Natural killer cell (primary cell): ENCODE results near the gene SP110. TPM values are rescaled to one million over a fixed set of nuclear protein-coding genes. Genes with fewer than 3 reads are reported as not detected.

Experiments used
- ATAC-seq, 3 donors: fragments of 150-1000 bp in 2 of 3; fragments of 200-7000 bp in 1 of 3; cut with Tn5 transposase; 1 replicate in 1 of 3; 2 replicates in 2 of 3; pipeline ENCODE4 v1.10.0; 2021; ENCODE audit warnings: mild to moderate bottlenecking in 2 of 3, moderate library complexity in 2 of 3
- DNase-seq, 2 donors: peaks; one replicate each; pipeline versions ENCODE4 v3.0.0 to v3.0.0-alpha.2; 2013 to 2021; ENCODE audit warnings: mixed read lengths in 1 of 2
- H3K27ac ChIP-seq: one replicate; pipeline ENCODE4 v1.5.1; 2013; ENCODE audit warnings: mild to moderate bottlenecking, low read length
- H3K27me3 ChIP-seq: one replicate; pipeline ENCODE4 v1.6.1; 2013; ENCODE audit warnings: low read length; ENCODE audit not compliant: control insufficient read depth, insufficient read depth
- H3K36me3 ChIP-seq: one replicate; pipeline ENCODE4 v1.6.1; 2013; ENCODE audit warnings: low read length; ENCODE audit not compliant: control insufficient read depth, insufficient read depth
- H3K4me1 ChIP-seq: one replicate; pipeline ENCODE4 v1.6.1; 2013; ENCODE audit warnings: low read length; ENCODE audit not compliant: control insufficient read depth, insufficient read depth
- H3K4me3 ChIP-seq: one replicate; pipeline ENCODE4 v1.5.1; 2013; ENCODE audit warnings: low read length
- H3K9me3 ChIP-seq: one replicate; pipeline ENCODE4 v1.6.1; 2013; ENCODE audit warnings: low read length; ENCODE audit not compliant: control insufficient read depth, insufficient read depth
- H3K27ac Mint-ChIP-seq, 2 donors: one replicate each; pipeline ENCODE4 v1.8.0; 2022; ENCODE audit warnings: mild to moderate bottlenecking in 2 of 2, mixed read lengths in 2 of 2, moderate library complexity in 1 of 2
- H3K27me3 Mint-ChIP-seq, 2 donors: one replicate each; pipeline ENCODE4 v1.8.0; 2022; ENCODE audit warnings: low read depth in 2 of 2, mixed read lengths in 2 of 2
- H3K36me3 Mint-ChIP-seq: one replicate; pipeline ENCODE4 v1.8.0; 2022; ENCODE audit warnings: mixed read lengths
- H3K4me1 Mint-ChIP-seq, 2 donors: one replicate each; pipeline ENCODE4 v1.8.0; 2022; ENCODE audit warnings: mixed read lengths in 2 of 2
- H3K4me3 Mint-ChIP-seq: one replicate; pipeline ENCODE4 v1.8.0; 2022; ENCODE audit warnings: mild to moderate bottlenecking, moderate library complexity, mixed read lengths
- H3K9me3 Mint-ChIP-seq, 2 donors: one replicate each; pipeline ENCODE4 v1.8.0; 2022; ENCODE audit warnings: mixed read lengths in 2 of 2
- WGBS: methylation state at CpG from one replicate; pipeline ENCODE4 v1.1.7; 2013; ENCODE audit warnings: missing lambda C conversion rate; ENCODE audit not compliant: insufficient coverage; 5-methylcytosine and 5-hydroxymethylcytosine counted together
- intact Hi-C: fragments of 100-400 bp; cut with micrococcal nuclease; formaldehyde crosslinking; loops from one replicate; pipeline ENCODE4 v1.14.2; 2022
- total RNA-seq, 4 donors: library from RNA; stranded (reverse); fragments of 120-200 nt in 1 of 4; gene quantifications; one replicate each; pipeline versions ENCODE4 v1.2.3 to v1.2.4, GENCODE V29; 2013 to 2022
- TF ChIP-seq, protein P1 (sequence below): fragments of 200-600 bp; IDR thresholded peaks from one replicate; pipeline ENCODE4 v1.8.0; 2022; ENCODE audit warnings: antibody characterized with exemption

The SP110 gene
- total RNA-seq, 3 donors from 2014 or later (not counting 1 experiment from before 2014, with no cell fraction given), result 92.7 to 132 (median 97.9) TPM

GRCh38 chr2:230234122-230234722 is 14.4 kb upstream of the SP110 start:
- peaks cover 36% of the 10 kb centered on the region for H3K36me3 Mint-ChIP-seq
- Histone ChIP-seq H3K9me3 (peaks cover 3% of the 10 kb centered on the region), H3K27ac (no peak overlapping the region), H3K4me1 (peaks cover 4% of the 10 kb centered on the region), H3K4me3 (no peak overlapping the region), H3K36me3 (peaks cover 46% of the 10 kb centered on the region), H3K27me3 (no peaks in the 10 kb centered on the region)
- peaks cover 29 to 50% of the 10 kb centered on the region in 2 donors for H3K4me1 Mint-ChIP-seq
- ATAC-seq (no peak), DNase-seq (no peak)
- H3K27me3 Mint-ChIP-seq, result no peaks in the 10 kb centered on the region
- intact Hi-C loops, result no loop called here
- TF ChIP-seq, protein P1, sequence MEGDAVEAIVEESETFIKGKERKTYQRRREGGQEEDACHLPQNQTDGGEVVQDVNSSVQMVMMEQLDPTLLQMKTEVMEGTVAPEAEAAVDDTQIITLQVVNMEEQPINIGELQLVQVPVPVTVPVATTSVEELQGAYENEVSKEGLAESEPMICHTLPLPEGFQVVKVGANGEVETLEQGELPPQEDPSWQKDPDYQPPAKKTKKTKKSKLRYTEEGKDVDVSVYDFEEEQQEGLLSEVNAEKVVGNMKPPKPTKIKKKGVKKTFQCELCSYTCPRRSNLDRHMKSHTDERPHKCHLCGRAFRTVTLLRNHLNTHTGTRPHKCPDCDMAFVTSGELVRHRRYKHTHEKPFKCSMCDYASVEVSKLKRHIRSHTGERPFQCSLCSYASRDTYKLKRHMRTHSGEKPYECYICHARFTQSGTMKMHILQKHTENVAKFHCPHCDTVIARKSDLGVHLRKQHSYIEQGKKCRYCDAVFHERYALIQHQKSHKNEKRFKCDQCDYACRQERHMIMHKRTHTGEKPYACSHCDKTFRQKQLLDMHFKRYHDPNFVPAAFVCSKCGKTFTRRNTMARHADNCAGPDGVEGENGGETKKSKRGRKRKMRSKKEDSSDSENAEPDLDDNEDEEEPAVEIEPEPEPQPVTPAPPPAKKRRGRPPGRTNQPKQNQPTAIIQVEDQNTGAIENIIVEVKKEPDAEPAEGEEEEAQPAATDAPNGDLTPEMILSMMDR, result no peak
- H3K4me3 Mint-ChIP-seq, result no peak overlapping the region
- peak overlapping the region in 1 of 2 donors; percentile 19 for H3K27ac Mint-ChIP-seq
- 86% methylated on average over 2 of the region's 3 CpGs for WGBS
- peaks cover 3 to 5% of the 10 kb centered on the region in 2 donors for H3K9me3 Mint-ChIP-seq

DNA sequence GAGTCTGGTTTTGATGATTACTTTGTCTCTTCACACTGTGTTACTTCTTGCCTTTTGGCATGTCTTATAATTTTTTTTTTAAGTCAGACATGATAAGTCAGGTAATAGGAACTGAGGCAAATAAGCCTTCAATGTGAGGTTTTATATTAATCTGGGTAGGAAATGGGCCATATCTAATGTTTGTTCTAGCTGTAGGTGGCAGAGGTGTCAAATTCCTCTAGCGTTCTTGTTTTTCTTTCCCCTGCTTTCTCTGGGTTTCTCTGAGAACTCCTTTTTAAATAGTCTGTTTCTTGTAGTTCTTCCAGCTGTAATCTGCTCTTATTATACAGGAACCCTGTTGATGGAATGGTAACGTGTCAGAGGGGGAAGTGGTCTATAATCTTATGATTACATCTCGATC is 11.5 kb upstream of the SP110 start:
- no peak overlapping the region for H3K27ac ChIP-seq
- H3K4me3 ChIP-seq, result no peak overlapping the region
- H3K9me3 ChIP-seq, result peaks cover 3% of the 10 kb centered on the region
- Mint-ChIP-seq H3K4me3 (no peak overlapping the region), H3K27ac (peak overlapping the region in 1 of 2 donors; percentile 6), H3K27me3 (no peaks in the 10 kb centered on the region), H3K9me3 (peaks cover 3 to 5% of the 10 kb centered on the region in 2 donors), H3K4me1 (peaks cover 46 to 67% of the 10 kb centered on the region in 2 donors), H3K36me3 (peaks cover 19% of the 10 kb centered on the region)
- no peaks in the 10 kb centered on the region for H3K27me3 ChIP-seq
- WGBS, result 56% methylated on average over 1 of the region's 3 CpGs
- peaks cover 13% of the 10 kb centered on the region for H3K4me1 ChIP-seq
- intact Hi-C loops, result no loop called here
- H3K36me3 ChIP-seq, result peaks cover 20% of the 10 kb centered on the region
- TF ChIP-seq, protein P1, result no peak
- ATAC-seq, result no peak
- no peak for DNase-seq

- intact Hi-C loops, result no loop called here
- no peak overlapping the region for H3K27ac ChIP-seq
- 80% methylated on average over 1 of the region's 2 CpGs for WGBS
- no peak for DNase-seq
- H3K27ac Mint-ChIP-seq, result peak overlapping the region; percentile 6 to 13
- no peak for ATAC-seq
- H3K9me3 Mint-ChIP-seq, result peaks cover 3 to 5% of the 10 kb centered on the region in 2 donors
- no peaks in the 10 kb centered on the region for H3K27me3 ChIP-seq
- TF ChIP-seq, protein P1, result no peak
- H3K9me3 ChIP-seq, result peaks cover 3% of the 10 kb centered on the region
- H3K27me3 Mint-ChIP-seq, result no peaks in the 10 kb centered on the region
- H3K36me3 Mint-ChIP-seq, result peaks cover 19% of the 10 kb centered on the region
- peak overlapping the region; percentile 7 for H3K4me3 Mint-ChIP-seq
- H3K4me1 ChIP-seq, result peaks cover 19% of the 10 kb centered on the region
- peaks cover 20% of the 10 kb centered on the region for H3K36me3 ChIP-seq
- H3K4me1 Mint-ChIP-seq, result peaks cover 53 to 73% of the 10 kb centered on the region in 2 donors
- H3K4me3 ChIP-seq, result no peak overlapping the region
These were observed 10.9 kb upstream of the SP110 start for GRCh38 chr2:230230496-230231200.
